ENCODE measurements around the gene DST. TPM values are rescaled to one million over a fixed set of nuclear protein-coding genes. Genes with fewer than 3 reads are reported as not detected.

The DST gene
- total RNA-seq, 1 experiment from 2014 or later: 241 TPM

GRCh38 chr6:56658326-56658725 lies 15.6 kb upstream of the DST start:
- H3K36me3 ChIP-seq (ENCODE audit: insufficient read depth, low read length): no peaks in the 10 kb centered on the region
- H4K20me1 ChIP-seq (ENCODE audit: insufficient read depth, low read depth, low read length): no peaks in the 10 kb centered on the region
- H3K4me3 ChIP-seq (ENCODE audit: low read length): no peak overlapping the region
- DNase-seq: no peak
- H3K9me3 ChIP-seq (ENCODE audit: low read length): no peaks in the 10 kb centered on the region
- H3K4me1 ChIP-seq (ENCODE audit: low read length): no peaks in the 10 kb centered on the region
- no peak overlapping the region for H3K4me2 ChIP-seq (ENCODE audit: low read depth, low read length, poor library complexity, severe bottlenecking)
- no peaks in the 10 kb centered on the region for H3K9me2 ChIP-seq (replicated peaks; ENCODE audit: insufficient read depth, low read length)
- H3K27ac ChIP-seq (ENCODE audit: low read length): no peak overlapping the region
- no peak overlapping the region for H3K9ac ChIP-seq (ENCODE audit: low read length)
- H2AFZ ChIP-seq (ENCODE audit: low read length): no peak overlapping the region
- no peaks in the 10 kb centered on the region for H3K79me2 ChIP-seq (ENCODE audit: low read length)
- no peaks in the 10 kb centered on the region for H3K27me3 ChIP-seq (ENCODE audit: low read length)

- Histone ChIP-seq H3K9me2 (replicated peaks; ENCODE audit: insufficient read depth, low read length) (no peaks in the 10 kb centered on the region), H3K27ac (ENCODE audit: low read length) (no peak overlapping the region), H2AFZ (ENCODE audit: low read length) (no peak overlapping the region), H3K4me2 (ENCODE audit: low read depth, low read length, poor library complexity, severe bottlenecking) (no peak overlapping the region), H3K79me2 (ENCODE audit: low read length) (no peaks in the 10 kb centered on the region), H3K4me3 (ENCODE audit: low read length) (no peak overlapping the region), H3K9ac (ENCODE audit: low read length) (no peak overlapping the region), H3K4me1 (ENCODE audit: low read length) (no peaks in the 10 kb centered on the region), H3K9me3 (ENCODE audit: low read length) (no peaks in the 10 kb centered on the region), H3K36me3 (ENCODE audit: insufficient read depth, low read length) (no peaks in the 10 kb centered on the region), H4K20me1 (ENCODE audit: insufficient read depth, low read depth, low read length) (no peaks in the 10 kb centered on the region), H3K27me3 (ENCODE audit: low read length) (no peaks in the 10 kb centered on the region)
- DNase-seq: no peak
Measured at GRCh38 chr6:56657354-56657753, 14.7 kb upstream of the DST start.

- no peak for DNase-seq
- H3K9me3 ChIP-seq (ENCODE audit: low read length): no peaks in the 10 kb centered on the region
- H3K9me2 ChIP-seq (replicated peaks; ENCODE audit: insufficient read depth, low read length): no peaks in the 10 kb centered on the region
- no peak overlapping the region for H3K4me3 ChIP-seq (ENCODE audit: low read length)
- H3K79me2 ChIP-seq (ENCODE audit: low read length): no peaks in the 10 kb centered on the region
- no peak overlapping the region for H2AFZ ChIP-seq (ENCODE audit: low read length)
- no peaks in the 10 kb centered on the region for H4K20me1 ChIP-seq (ENCODE audit: insufficient read depth, low read depth, low read length)
- no peaks in the 10 kb centered on the region for H3K27me3 ChIP-seq (ENCODE audit: low read length)
- H3K9ac ChIP-seq (ENCODE audit: low read length): no peak overlapping the region
- H3K4me1 ChIP-seq (ENCODE audit: low read length): no peaks in the 10 kb centered on the region
- no peak overlapping the region for H3K4me2 ChIP-seq (ENCODE audit: low read depth, low read length, poor library complexity, severe bottlenecking)
- no peak overlapping the region for H3K27ac ChIP-seq (ENCODE audit: low read length)
- no peaks in the 10 kb centered on the region for H3K36me3 ChIP-seq (ENCODE audit: insufficient read depth, low read length)
Measured at GRCh38 chr6:56656466-56656865, 13.8 kb upstream of the DST start.

GRCh38 chr6:56655996-56656395 lies 13.3 kb upstream of the DST start:
- no peak overlapping the region for H3K4me3 ChIP-seq (ENCODE audit: low read length)
- H4K20me1 ChIP-seq (ENCODE audit: insufficient read depth, low read depth, low read length): no peaks in the 10 kb centered on the region
- no peak overlapping the region for H3K27ac ChIP-seq (ENCODE audit: low read length)
- H3K9ac ChIP-seq (ENCODE audit: low read length): no peak overlapping the region
- no peaks in the 10 kb centered on the region for H3K4me1 ChIP-seq (ENCODE audit: low read length)
- H2AFZ ChIP-seq (ENCODE audit: low read length): no peak overlapping the region
- no peak overlapping the region for H3K4me2 ChIP-seq (ENCODE audit: low read depth, low read length, poor library complexity, severe bottlenecking)
- H3K27me3 ChIP-seq (ENCODE audit: low read length): no peaks in the 10 kb centered on the region
- H3K9me2 ChIP-seq (replicated peaks; ENCODE audit: insufficient read depth, low read length): no peaks in the 10 kb centered on the region
- DNase-seq: no peak
- no peaks in the 10 kb centered on the region for H3K36me3 ChIP-seq (ENCODE audit: insufficient read depth, low read length)
- no peaks in the 10 kb centered on the region for H3K9me3 ChIP-seq (ENCODE audit: low read length)
- no peaks in the 10 kb centered on the region for H3K79me2 ChIP-seq (ENCODE audit: low read length)

GRCh38 chr6:56655249-56655648 lies 12.6 kb upstream of the DST start:
- Histone ChIP-seq H3K9me3 (ENCODE audit: low read length) (no peaks in the 10 kb centered on the region), H3K4me2 (ENCODE audit: low read depth, low read length, poor library complexity, severe bottlenecking) (no peak overlapping the region), H3K4me3 (ENCODE audit: low read length) (no peak overlapping the region), H3K27ac (ENCODE audit: low read length) (no peak overlapping the region), H3K79me2 (ENCODE audit: low read length) (no peaks in the 10 kb centered on the region), H3K36me3 (ENCODE audit: insufficient read depth, low read length) (no peaks in the 10 kb centered on the region), H3K27me3 (ENCODE audit: low read length) (no peaks in the 10 kb centered on the region), H2AFZ (ENCODE audit: low read length) (no peak overlapping the region), H3K9ac (ENCODE audit: low read length) (no peak overlapping the region), H3K4me1 (ENCODE audit: low read length) (no peaks in the 10 kb centered on the region), H3K9me2 (replicated peaks; ENCODE audit: insufficient read depth, low read length) (no peaks in the 10 kb centered on the region), H4K20me1 (ENCODE audit: insufficient read depth, low read depth, low read length) (no peaks in the 10 kb centered on the region)
- no peak for DNase-seq

- Histone ChIP-seq H3K4me2 (ENCODE audit: low read depth, low read length, poor library complexity, severe bottlenecking) (no peak overlapping the region), H3K27me3 (ENCODE audit: low read length) (no peaks in the 10 kb centered on the region), H3K9ac (ENCODE audit: low read length) (no peak overlapping the region), H3K4me3 (ENCODE audit: low read length) (no peak overlapping the region), H3K9me3 (ENCODE audit: low read length) (no peaks in the 10 kb centered on the region), H3K27ac (ENCODE audit: low read length) (no peak overlapping the region), H2AFZ (ENCODE audit: low read length) (no peak overlapping the region), H4K20me1 (ENCODE audit: insufficient read depth, low read depth, low read length) (no peaks in the 10 kb centered on the region), H3K79me2 (ENCODE audit: low read length) (no peaks in the 10 kb centered on the region), H3K4me1 (ENCODE audit: low read length) (no peaks in the 10 kb centered on the region), H3K36me3 (ENCODE audit: insufficient read depth, low read length) (no peaks in the 10 kb centered on the region), H3K9me2 (replicated peaks; ENCODE audit: insufficient read depth, low read length) (no peaks in the 10 kb centered on the region)
- no peak for DNase-seq
Measured at GRCh38 chr6:56652994-56653393, 10.3 kb upstream of the DST start.

DNA sequence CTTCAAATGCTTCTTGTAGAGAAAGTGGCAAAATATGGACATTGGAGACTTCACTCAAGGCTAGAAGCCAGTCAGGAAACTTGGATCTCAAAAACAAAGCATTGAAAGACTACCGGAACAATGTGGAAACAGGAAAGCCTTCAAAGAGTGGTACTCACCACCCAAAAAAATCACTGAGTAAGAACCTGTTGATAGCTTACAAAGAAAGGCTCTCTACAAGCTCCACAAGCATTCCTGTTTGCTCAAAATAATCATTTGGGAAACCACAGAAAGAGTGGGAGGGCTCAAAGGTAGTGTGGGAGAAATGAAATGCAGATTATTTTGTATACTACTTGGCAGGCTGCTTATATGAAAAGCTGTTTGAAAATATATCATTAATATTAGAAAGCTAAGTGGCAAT lies 9.5 kb upstream of the DST start:
- Histone ChIP-seq H3K4me2 (ENCODE audit: low read depth, low read length, poor library complexity, severe bottlenecking) (no peak overlapping the region), H2AFZ (ENCODE audit: low read length) (no peak overlapping the region), H3K9ac (ENCODE audit: low read length) (no peak overlapping the region), H3K9me3 (ENCODE audit: low read length) (no peaks in the 10 kb centered on the region), H3K27ac (ENCODE audit: low read length) (no peak overlapping the region), H3K4me1 (ENCODE audit: low read length) (no peaks in the 10 kb centered on the region), H3K9me2 (replicated peaks; ENCODE audit: insufficient read depth, low read length) (no peaks in the 10 kb centered on the region), H3K79me2 (ENCODE audit: low read length) (no peaks in the 10 kb centered on the region), H3K27me3 (ENCODE audit: low read length) (no peaks in the 10 kb centered on the region), H4K20me1 (ENCODE audit: insufficient read depth, low read depth, low read length) (no peaks in the 10 kb centered on the region), H3K36me3 (ENCODE audit: insufficient read depth, low read length) (no peaks in the 10 kb centered on the region), H3K4me3 (ENCODE audit: low read length) (no peak overlapping the region)
- DNase-seq: no peak

- no peaks in the 10 kb centered on the region for H4K20me1 ChIP-seq (ENCODE audit: insufficient read depth, low read depth, low read length)
- H3K9me2 ChIP-seq (replicated peaks; ENCODE audit: insufficient read depth, low read length): no peaks in the 10 kb centered on the region
- no peak overlapping the region for H3K9ac ChIP-seq (ENCODE audit: low read length)
- no peak overlapping the region for H3K4me3 ChIP-seq (ENCODE audit: low read length)
- no peak overlapping the region for H3K4me2 ChIP-seq (ENCODE audit: low read depth, low read length, poor library complexity, severe bottlenecking)
- no peaks in the 10 kb centered on the region for H3K4me1 ChIP-seq (ENCODE audit: low read length)
- DNase-seq: no peak
- no peak overlapping the region for H2AFZ ChIP-seq (ENCODE audit: low read length)
- H3K27ac ChIP-seq (ENCODE audit: low read length): no peak overlapping the region
- no peaks in the 10 kb centered on the region for H3K36me3 ChIP-seq (ENCODE audit: insufficient read depth, low read length)
- H3K27me3 ChIP-seq (ENCODE audit: low read length): no peaks in the 10 kb centered on the region
- no peaks in the 10 kb centered on the region for H3K9me3 ChIP-seq (ENCODE audit: low read length)
- H3K79me2 ChIP-seq (ENCODE audit: low read length): no peaks in the 10 kb centered on the region
Measured at GRCh38 chr6:56650191-56650590, 7.5 kb upstream of the DST start.

- Histone ChIP-seq H3K9ac (ENCODE audit: low read length) (no peak overlapping the region), H3K9me3 (ENCODE audit: low read length) (no peaks in the 10 kb centered on the region), H4K20me1 (ENCODE audit: insufficient read depth, low read depth, low read length) (no peaks in the 10 kb centered on the region), H2AFZ (ENCODE audit: low read length) (no peak overlapping the region), H3K4me1 (ENCODE audit: low read length) (no peaks in the 10 kb centered on the region), H3K36me3 (ENCODE audit: insufficient read depth, low read length) (no peaks in the 10 kb centered on the region), H3K79me2 (ENCODE audit: low read length) (no peaks in the 10 kb centered on the region), H3K4me3 (ENCODE audit: low read length) (no peak overlapping the region), H3K9me2 (replicated peaks; ENCODE audit: insufficient read depth, low read length) (no peaks in the 10 kb centered on the region), H3K4me2 (ENCODE audit: low read depth, low read length, poor library complexity, severe bottlenecking) (no peak overlapping the region), H3K27ac (ENCODE audit: low read length) (no peak overlapping the region), H3K27me3 (ENCODE audit: low read length) (no peaks in the 10 kb centered on the region)
- DNase-seq: no peak
Measured at GRCh38 chr6:56649782-56650181, 7.1 kb upstream of the DST start.

Measured in Karpas-422 (cell line).